GM12878 (cell line): ENCODE results near the gene ZDHHC3. TPM values are rescaled to one million over a fixed set of nuclear protein-coding genes. Genes with fewer than 3 reads are reported as not detected.

ENCODE experiments used
- ATAC-seq: fragments of 200-7000 bp; cut with Tn5 transposase; 3 replicates; pipeline ENCODE4 v1.9.1; 2020; ENCODE audit warnings: mild to moderate bottlenecking, moderate library complexity
- BruUV-seq: library from RNA; stranded (reverse); fragments of 400-500 nt; replicated peaks from 2 replicates; lab custom pipeline; 2021; lab: Mats Ljungman, UMichigan
- CTCF ChIA-PET: fragments of 300-600 bp; sonication (Branson Sonifier 250); formaldehyde crosslinking; extraction: SDS; loops from one replicate; lab custom pipeline; 2021; ENCODE audit warnings: inconsistent platforms; lab: Yijun Ruan, JAX
- POLR2A ChIA-PET: fragments of 350-600 bp; formaldehyde crosslinking; extraction: SDS; loops from one replicate; lab custom pipeline; 2021; ENCODE audit warnings: inconsistent platforms; lab: Charles Lee
- RAD21 ChIA-PET: fragments of 300-600 bp; sonication (Branson Sonifier 250); formaldehyde crosslinking; loops from one replicate; lab custom pipeline; 2023; ENCODE audit warnings: antibody characterized with exemption; ENCODE audit not compliant: unreplicated experiment; lab: Charles Lee
- SMC1A ChIA-PET: fragments of 300-600 bp; sonication (Branson Sonifier 250); formaldehyde crosslinking; loops from one replicate; lab custom pipeline; 2023; ENCODE audit not compliant: unreplicated experiment, uncharacterized antibody; lab: Charles Lee
- DNase-seq: peaks from one replicate; pipeline ENCODE4 v3.0.0-alpha.2; 2011; ENCODE audit warnings: low read depth, low spot score
- FAIRE-seq: peaks from 3 replicates; lab custom pipeline; 2011; peaks lifted over from hg19 to GRCh38; lab: Jason Lieb, UNC
- H2AFZ ChIP-seq: 2 replicates; pipeline ENCODE4 v1.6.0; 2011; ENCODE audit warnings: low read depth, low read length, control low read depth; ENCODE audit not compliant: control insufficient read depth
- H3K27ac ChIP-seq: 2 replicates; pipeline ENCODE4 v1.5.1; 2011; ENCODE audit warnings: control low read depth; ENCODE audit not compliant: control insufficient read depth, insufficient read depth
- H3K27me3 ChIP-seq, 2 experiments: replicated peaks in 1 of 2; 2 replicates each; pipeline versions ENCODE4 v1.6.0 to v1.6.1; 2011; ENCODE audit warnings: low read length in 1 of 2; ENCODE audit not compliant: control insufficient read depth in 2 of 2, insufficient read depth in 2 of 2
- H3K36me3 ChIP-seq, 2 experiments: 2 replicates each; pipeline ENCODE4 v1.5.1; 2011; ENCODE audit warnings: low read length in 1 of 2; ENCODE audit not compliant: control insufficient read depth in 2 of 2, insufficient read depth in 2 of 2
- H3K4me1 ChIP-seq: 2 replicates; pipeline ENCODE4 v1.6.1; 2011; ENCODE audit warnings: mild to moderate bottlenecking, low read length, moderate library complexity, mixed read lengths; ENCODE audit not compliant: control insufficient read depth, insufficient read depth
- H3K4me2 ChIP-seq: 2 replicates; pipeline ENCODE4 v1.6.0; 2011; ENCODE audit warnings: control low read depth; ENCODE audit not compliant: control insufficient read depth, insufficient read depth
- H3K4me3 ChIP-seq: fragments of 200-600 bp; sonication (generic); 2 replicates; pipeline ENCODE4 v1.5.1; 2016
- H3K79me2 ChIP-seq: 2 replicates; pipeline ENCODE4 v1.6.0; 2011; ENCODE audit warnings: low read length; ENCODE audit not compliant: control insufficient read depth, insufficient read depth
- H3K9ac ChIP-seq: 2 replicates; pipeline ENCODE4 v1.8.0; 2011; ENCODE audit warnings: low read length, control low read depth, mixed read lengths; ENCODE audit not compliant: control insufficient read depth, insufficient read depth
- H3K9me3 ChIP-seq: replicated peaks from 3 replicates; pipeline ENCODE4 v1.5.1; 2011; ENCODE audit warnings: mild to moderate bottlenecking, low read length; ENCODE audit not compliant: control insufficient read depth, insufficient read depth
- H4K20me1 ChIP-seq: 2 replicates; pipeline ENCODE4 v1.6.0; 2011; ENCODE audit not compliant: control insufficient read depth, insufficient read depth
- CHD4 ChIP-seq: fragments of 200-600 bp; sonication (generic); IDR thresholded peaks from 2 replicates; pipeline ENCODE4 v1.6.1; 2016; ENCODE audit warnings: mild to moderate bottlenecking
- EED ChIP-seq: sonication (generic); IDR thresholded peaks from 2 replicates; pipeline ENCODE4 v1.6.1; 2016; ENCODE audit warnings: antibody characterized with exemption, low read depth
- MYB ChIP-seq: fragments of 150-350 bp; IDR thresholded peaks from 2 replicates; pipeline ENCODE4 v1.6.1; 2014; ENCODE audit warnings: mild to moderate bottlenecking, low read depth, low read length, borderline replicate concordance
- NR2F1 ChIP-seq: fragments of 450-650 bp; conservative IDR thresholded peaks from 2 replicates; pipeline ENCODE4 v1.6.1; 2017; ENCODE audit warnings: mild to moderate bottlenecking
- POLR2A ChIP-seq: IDR thresholded peaks from 2 replicates; pipeline ENCODE4 v1.6.1; 2011; ENCODE audit warnings: low read depth, mild to moderate bottlenecking, low read length
- SUPT20H ChIP-seq: IDR thresholded peaks from 2 replicates; pipeline ENCODE4 v1.6.1; 2011; ENCODE audit warnings: low read depth, mild to moderate bottlenecking, low read length, moderate library complexity, borderline replicate concordance; ENCODE audit not compliant: control insufficient read depth
- WGBS: methylation state at CpG from one replicate; pipeline ENCODE4 v1.1.6; 2016; ENCODE audit warnings: low lambda C conversion rate; ENCODE audit not compliant: insufficient replicate concordance, insufficient coverage; ENCODE audit errors: missing lambda C conversion rate; 5-methylcytosine and 5-hydroxymethylcytosine counted together
- in situ Hi-C: fragments of 300-500 bp; cut with MboI; formaldehyde crosslinking; loops from 9 replicates; pipeline ENCODE4 v1.14.3; 2018; ENCODE audit warnings: mixed read lengths
- intact Hi-C: fragments of 100-400 bp; cut with micrococcal nuclease; formaldehyde crosslinking; loops from one replicate; pipeline ENCODE4 v1.14.2; 2022; ENCODE audit not compliant: unreplicated experiment
- polyA plus RNA-seq, 11 experiments: library from polyadenylated mRNA; depleted of rRNA in 4 of 11; unstranded in 6 of 11; stranded (reverse) in 5 of 11; fragments of >200 nt; fragmentation: Nextera tagmentation in 4 of 11; fragmentation: Illumina TruSeq in 1 of 11; extraction: Ambion mirVana in 4 of 11; extraction: Trizol in 1 of 11; gene quantifications; 1 replicate in 1 of 11; 2 replicates in 10 of 11; pipeline versions ENCODE4 v1.2.1 to v1.2.3, GENCODE V29; 2011 to 2016; ENCODE audit warnings: inconsistent platforms in 2 of 11, missing spikeins in 2 of 11, low read depth in 1 of 11
- total RNA-seq, 4 experiments: library from RNA; depleted of rRNA in 3 of 4; stranded (reverse); fragments of >200 nt in 3 of 4; fragmentation: Illumina TruSeq in 1 of 4; extraction: Trizol in 1 of 4; gene quantifications; 2 replicates each; pipeline versions ENCODE4 v1.2.1 to v1.2.3, GENCODE V29; 2013 to 2021

ZDHHC3 gene
- total and polyA plus RNA-seq, 10 of the 15 experiments (the other 5 are each of a cell fraction or from before 2014, with no cell fraction given): 6.8 to 79.1 (median 40.8) TPM

- H3K27me3 ChIP-seq: no peaks in the 10 kb centered on the region
- no TSS peak for BruUV-seq
- no peaks in the 10 kb centered on the region for H3K79me2 ChIP-seq
- ATAC-seq (no peak), FAIRE-seq (no peak), DNase-seq (no peak)
- intact Hi-C loops (no loop called here), in situ Hi-C loops (loop anchor here (5.0 kb wide), 1 partner anchor 386 kb away; no protein-coding TSS in a partner anchor)
- ChIA-PET RAD21 (no interaction called here), CTCF (no interaction called here), POLR2A (no interaction called here), SMC1A (no interaction called here)
- no peaks in the 10 kb centered on the region for H3K4me1 ChIP-seq
- no peaks in the 10 kb centered on the region for H4K20me1 ChIP-seq
- H3K9ac ChIP-seq: no peak overlapping the region
- H3K27ac ChIP-seq: no peak overlapping the region
- H3K4me3 ChIP-seq: no peak overlapping the region
- no peaks in the 10 kb centered on the region; a peak in 2 of 4 replicates for H3K36me3 ChIP-seq
- no peaks in the 10 kb centered on the region for H3K9me3 ChIP-seq
- H2AFZ ChIP-seq: no peak overlapping the region
- TF ChIP-seq POLR2A: 0 out of 2 replicates have a peak, but pooled peaks have one; percentile 10
- TF ChIP-seq MYB: no peak
- no peak overlapping the region for H3K4me2 ChIP-seq
- WGBS: 92% methylated on average over 10 of the region's 12 CpGs
Measured at GRCh38 chr3:44918087-44918486, 57.9 kb downstream of the ZDHHC3 start.

GRCh38 chr3:44915702-44916438, 60.1 kb downstream of the ZDHHC3 start:
- no peaks in the 10 kb centered on the region for H3K27me3 ChIP-seq
- no peak overlapping the region for H3K4me3 ChIP-seq
- no peaks in the 10 kb centered on the region; a peak in 1 of 4 replicates for H3K36me3 ChIP-seq
- H3K4me1 ChIP-seq: no peaks in the 10 kb centered on the region
- no peak overlapping the region for H2AFZ ChIP-seq
- DNase-seq: no peak
- no peaks in the 10 kb centered on the region for H4K20me1 ChIP-seq
- ChIA-PET SMC1A (no interaction called here), POLR2A (interaction anchor here (0.6 kb wide), 1 partner anchor 25 kb away, joined by 3 read pairs; no protein-coding TSS in a partner anchor), CTCF (interaction anchor here (0.8 to 4.8 kb wide), 9 partner anchors 8 to 385 kb away, joined by 3 to 56 read pairs (median 3); no protein-coding TSS in a partner anchor), RAD21 (interaction anchor here (1.7 to 4.0 kb wide), 2 partner anchors 72 to 382 kb away, joined by 6 to 23 read pairs; no protein-coding TSS in a partner anchor)
- no peak for ATAC-seq
- no peak overlapping the region for H3K4me2 ChIP-seq
- H3K9ac ChIP-seq: no peak overlapping the region
- 79% methylated on average over 8 of the region's 8 CpGs for WGBS
- FAIRE-seq: no peak
- no peak for TF ChIP-seq CHD4
- no peak for TF ChIP-seq EED
- no peak for TF ChIP-seq NR2F1
- TF ChIP-seq SUPT20H: no peak
- in situ Hi-C loops (loop anchor here (5.0 kb wide), 1 partner anchor 384 kb away; no protein-coding TSS in a partner anchor), intact Hi-C loops (loop anchor here (2.0 kb wide), 1 partner anchor 593 kb away; no protein-coding TSS in a partner anchor)
- H3K27ac ChIP-seq: no peak overlapping the region
- no peaks in the 10 kb centered on the region for H3K79me2 ChIP-seq
- no TSS peak for BruUV-seq
- H3K9me3 ChIP-seq: no peaks in the 10 kb centered on the region
